Upper lobe of left lung (tissue), 4 donors: ENCODE results near the gene GATM.

Source experiments
- CTCF ChIP-seq, 6 experiments: fragments of 450-650 bp in 4 of 6; fragments of 200-600 bp in 2 of 6; sonication (generic) in 2 of 6; IDR thresholded peaks; one replicate each; pipeline ENCODE4 v1.5.1; 2016 to 2019; ENCODE audit warnings: antibody characterized with exemption in 6 of 6
- EP300 ChIP-seq, 4 donors: sonication (generic); formaldehyde crosslinking; IDR thresholded peaks; one replicate each; pipeline ENCODE4 v1.5.1; 2017; ENCODE audit warnings: antibody characterized with exemption in 4 of 4, control low read depth in 2 of 4
- POLR2A ChIP-seq, 4 donors: fragments of 450-650 bp; IDR thresholded peaks; one replicate each; pipeline ENCODE4 v1.5.1; 2016 to 2017; ENCODE audit warnings: antibody characterized with exemption in 4 of 4, mild to moderate bottlenecking in 2 of 4

- no peak for TF ChIP-seq CTCF (IDR thresholded peaks at IDR 0.05)
- TF ChIP-seq POLR2A (IDR thresholded peaks at IDR 0.05): no peak
- TF ChIP-seq EP300 (IDR thresholded peaks at IDR 0.05): no peak
Measured at GRCh38 chr15:45337224-45337623, 41.1 kb downstream of the GATM start.
